Suprapubic skin (tissue), 3 donors: ENCODE data around the gene APC2.

Experiments
- EP300 ChIP-seq: sonication (generic); formaldehyde crosslinking; IDR thresholded peaks from one replicate; pipeline ENCODE4 v1.6.1; 2017; ENCODE audit warnings: antibody characterized with exemption
- POLR2A ChIP-seq, 2 donors: fragments of 450-650 bp; IDR thresholded peaks; one replicate each; pipeline ENCODE4 v1.6.1; 2017; ENCODE audit warnings: antibody characterized with exemption in 2 of 2, mild to moderate bottlenecking in 2 of 2, moderate library complexity in 2 of 2
- TF ChIP-seq, protein P1 (sequence below), 2 donors: fragments of 200-600 bp in 1 of 2; fragments of 450-650 bp in 1 of 2; sonication (generic) in 1 of 2; IDR thresholded peaks; one replicate each; pipeline ENCODE4 v1.5.1; 2016 to 2019; ENCODE audit warnings: antibody characterized with exemption in 2 of 2, mild to moderate bottlenecking in 1 of 2, moderate library complexity in 1 of 2

- TF ChIP-seq, protein P1, sequence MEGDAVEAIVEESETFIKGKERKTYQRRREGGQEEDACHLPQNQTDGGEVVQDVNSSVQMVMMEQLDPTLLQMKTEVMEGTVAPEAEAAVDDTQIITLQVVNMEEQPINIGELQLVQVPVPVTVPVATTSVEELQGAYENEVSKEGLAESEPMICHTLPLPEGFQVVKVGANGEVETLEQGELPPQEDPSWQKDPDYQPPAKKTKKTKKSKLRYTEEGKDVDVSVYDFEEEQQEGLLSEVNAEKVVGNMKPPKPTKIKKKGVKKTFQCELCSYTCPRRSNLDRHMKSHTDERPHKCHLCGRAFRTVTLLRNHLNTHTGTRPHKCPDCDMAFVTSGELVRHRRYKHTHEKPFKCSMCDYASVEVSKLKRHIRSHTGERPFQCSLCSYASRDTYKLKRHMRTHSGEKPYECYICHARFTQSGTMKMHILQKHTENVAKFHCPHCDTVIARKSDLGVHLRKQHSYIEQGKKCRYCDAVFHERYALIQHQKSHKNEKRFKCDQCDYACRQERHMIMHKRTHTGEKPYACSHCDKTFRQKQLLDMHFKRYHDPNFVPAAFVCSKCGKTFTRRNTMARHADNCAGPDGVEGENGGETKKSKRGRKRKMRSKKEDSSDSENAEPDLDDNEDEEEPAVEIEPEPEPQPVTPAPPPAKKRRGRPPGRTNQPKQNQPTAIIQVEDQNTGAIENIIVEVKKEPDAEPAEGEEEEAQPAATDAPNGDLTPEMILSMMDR (IDR thresholded peaks at IDR 0.05) = no peak
- no peak for TF ChIP-seq EP300
- TF ChIP-seq POLR2A (IDR thresholded peaks at IDR 0.05) = no peak
Observed at GRCh38 chr19:1512671-1513498, 63.0 kb downstream of the APC2 start, which contains the start of gene ADAMTSL5.
